NCI-H2196 (cell line): ENCODE data around the gene CBX8.

ENCODE experiments used
- DNase-seq: peaks from one replicate; lab custom pipeline; 2025; ENCODE audit not compliant: unreplicated experiment; lab: John Stamatoyannopoulos, UW

CBX8 gene

GRCh38 chr17:79795795-79796443 lies 958 bp downstream of the CBX8 start:
- DNase-seq, result no peak

DNA sequence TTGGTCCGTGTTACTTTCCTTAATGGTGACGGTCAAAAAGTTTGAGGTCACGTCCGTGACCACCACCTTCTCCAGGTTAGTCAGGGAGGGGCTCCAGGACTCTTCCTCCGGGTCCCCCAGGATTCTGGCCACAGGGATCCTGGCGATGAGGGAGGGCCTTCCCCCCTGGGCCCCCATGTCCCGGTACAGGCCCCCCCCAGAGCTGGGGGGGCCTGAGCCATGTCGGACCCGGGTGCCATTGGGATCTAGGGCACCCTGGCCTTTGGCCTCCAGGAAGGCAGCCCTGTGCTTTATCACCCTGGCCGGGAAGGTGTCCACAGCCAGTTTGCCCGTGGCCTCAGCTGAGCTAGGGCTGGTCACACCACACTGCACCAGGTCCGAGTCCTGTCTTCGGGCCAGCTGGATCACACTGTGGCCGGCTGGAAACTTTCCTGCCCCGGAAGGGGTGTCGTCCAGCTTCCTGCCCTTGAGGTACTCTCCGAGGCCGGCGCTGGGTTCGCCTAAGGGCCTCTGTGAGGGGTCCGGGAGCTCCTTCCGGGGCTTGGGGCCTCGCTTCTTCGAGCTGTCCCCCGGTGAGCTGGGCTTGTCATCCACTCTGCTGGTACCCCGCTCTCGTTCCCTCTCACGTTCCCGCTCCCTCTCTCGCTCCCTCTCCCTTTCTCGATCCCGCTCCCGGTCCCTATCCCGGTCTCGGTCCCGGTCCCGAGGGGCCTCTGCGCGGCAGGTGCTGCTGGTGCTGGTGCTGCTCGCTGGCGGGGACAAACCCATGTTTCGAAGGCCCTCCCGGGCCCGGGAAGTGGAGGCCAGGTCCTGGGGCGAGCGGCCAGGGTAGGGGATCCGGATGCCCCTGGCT lies 2.0 kb downstream of the CBX8 start:
- DNase-seq, result no peak

GRCh38 chr17:79793924-79794304 lies 3.0 kb downstream of the CBX8 start:
- no peak for DNase-seq

DNA sequence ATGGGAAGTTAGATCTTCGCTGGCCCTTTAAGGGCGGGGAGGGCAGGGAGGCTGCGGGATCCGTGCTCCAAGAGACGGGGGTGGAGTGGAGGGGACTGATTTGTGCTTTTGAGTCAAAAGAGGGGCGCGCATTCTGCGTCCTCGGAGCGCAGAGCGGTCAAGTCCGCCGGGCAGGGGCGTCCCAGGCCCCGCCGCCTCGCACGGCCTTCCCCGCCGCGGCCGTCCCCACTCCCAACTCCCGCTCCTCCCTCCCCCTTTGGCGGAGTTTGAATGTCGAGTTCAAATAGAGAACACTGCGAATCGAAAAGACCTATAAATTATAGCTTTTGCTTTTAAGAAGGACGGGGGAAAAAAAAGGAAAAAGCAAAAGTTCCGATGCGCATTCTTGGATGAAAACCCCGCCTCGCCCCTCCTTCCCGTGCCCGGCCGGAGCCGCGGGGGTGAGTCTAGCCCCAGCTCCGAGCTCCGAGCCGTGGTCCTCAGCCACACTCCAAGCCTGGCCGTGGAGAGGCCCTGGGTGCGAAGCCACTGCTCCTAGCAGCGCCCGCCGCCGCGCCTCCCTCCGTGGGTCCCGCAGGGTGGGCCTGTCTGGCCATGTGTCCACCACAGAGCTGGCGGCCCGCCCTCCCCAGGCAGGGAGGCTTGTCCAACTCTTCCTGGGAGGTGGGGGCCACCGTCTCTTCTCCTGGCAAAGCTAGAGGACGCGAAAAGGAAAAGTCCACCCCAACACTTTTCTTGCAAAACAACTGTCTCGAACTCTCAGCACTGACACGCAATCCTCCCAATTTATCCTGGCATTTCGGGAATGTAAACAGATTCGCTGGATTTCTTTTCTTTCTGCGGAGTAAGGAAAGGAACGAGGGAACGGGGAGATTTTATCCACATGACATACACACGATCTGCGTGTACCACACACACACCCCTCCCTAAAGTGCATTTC lies 3.6 kb downstream of the CBX8 start:
- no peak for DNase-seq

DNA sequence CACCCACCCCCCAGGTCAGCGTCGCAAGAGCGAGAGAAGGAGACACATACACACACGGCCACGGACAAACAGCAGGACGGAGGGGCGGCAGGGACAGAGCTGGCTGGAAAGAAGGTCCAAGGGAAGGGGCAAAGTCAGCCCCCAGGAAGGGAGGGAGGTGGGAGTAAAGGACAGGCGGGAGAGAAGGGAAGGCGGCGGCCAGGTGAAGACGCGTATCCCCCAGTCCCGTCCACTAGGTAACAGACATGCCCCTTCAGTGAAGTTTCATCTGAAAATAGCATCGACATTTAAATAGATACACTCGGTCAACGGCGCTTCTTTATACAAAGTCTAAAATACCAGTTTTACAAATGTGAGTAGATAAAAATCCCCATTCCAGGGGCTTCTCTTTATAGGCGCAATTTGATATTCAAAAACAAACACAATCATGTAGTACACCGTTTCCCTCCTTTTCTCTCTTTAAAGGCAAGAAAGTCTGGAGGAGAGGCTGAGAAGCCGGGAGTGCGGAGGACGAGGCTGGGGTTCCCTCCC lies 4.5 kb downstream of the CBX8 start:
- no peak for DNase-seq

- no peak for DNase-seq
Observed at GRCh38 chr17:79791735-79792161, 5.1 kb downstream of the CBX8 start.

GRCh38 chr17:79790805-79791734 lies 5.8 kb downstream of the CBX8 start:
- DNase-seq, result no peak

DNA sequence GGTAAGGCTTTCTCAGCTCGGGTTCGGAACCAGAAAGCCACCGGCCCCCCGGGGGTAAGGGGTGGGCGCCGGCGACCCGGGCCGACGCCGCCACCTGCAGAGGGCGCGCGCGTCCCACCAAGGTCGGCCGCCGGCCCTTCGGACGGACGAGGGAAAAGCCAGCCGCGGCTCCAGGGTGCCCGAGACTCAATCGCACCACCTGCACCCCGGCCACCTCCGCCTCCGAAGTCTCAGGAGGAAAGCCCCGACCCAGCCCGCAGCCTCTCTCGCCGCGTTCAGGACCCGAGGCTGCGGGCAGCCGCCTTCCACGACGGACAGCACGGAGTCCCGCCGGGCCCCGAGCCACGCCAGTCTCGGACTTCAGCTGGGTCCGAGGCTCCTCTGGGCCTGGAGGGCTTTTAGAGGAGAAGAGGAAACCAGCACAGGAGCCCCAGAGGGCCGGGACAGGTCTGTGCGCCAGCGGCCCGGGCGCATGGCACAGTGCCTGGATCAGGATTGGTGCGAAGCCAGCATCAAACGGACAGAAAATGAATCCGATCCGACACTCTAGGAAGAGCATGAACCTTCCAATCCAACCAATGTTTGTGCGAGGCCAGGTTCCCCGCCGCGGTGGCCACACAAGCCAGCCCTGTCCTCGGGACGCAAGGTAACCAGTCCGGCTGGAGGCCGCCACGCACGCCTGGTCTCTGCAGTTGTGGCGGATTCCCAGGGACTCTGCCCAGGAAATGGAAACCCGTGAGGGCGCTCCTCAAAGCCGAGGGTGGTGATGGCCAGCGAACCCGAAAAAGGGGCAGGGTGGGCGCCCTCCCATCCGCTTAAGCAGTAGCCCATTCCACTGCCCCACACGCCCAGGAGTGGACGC lies 6.7 kb downstream of the CBX8 start:
- DNase-seq, result peak; percentile 54

DNA sequence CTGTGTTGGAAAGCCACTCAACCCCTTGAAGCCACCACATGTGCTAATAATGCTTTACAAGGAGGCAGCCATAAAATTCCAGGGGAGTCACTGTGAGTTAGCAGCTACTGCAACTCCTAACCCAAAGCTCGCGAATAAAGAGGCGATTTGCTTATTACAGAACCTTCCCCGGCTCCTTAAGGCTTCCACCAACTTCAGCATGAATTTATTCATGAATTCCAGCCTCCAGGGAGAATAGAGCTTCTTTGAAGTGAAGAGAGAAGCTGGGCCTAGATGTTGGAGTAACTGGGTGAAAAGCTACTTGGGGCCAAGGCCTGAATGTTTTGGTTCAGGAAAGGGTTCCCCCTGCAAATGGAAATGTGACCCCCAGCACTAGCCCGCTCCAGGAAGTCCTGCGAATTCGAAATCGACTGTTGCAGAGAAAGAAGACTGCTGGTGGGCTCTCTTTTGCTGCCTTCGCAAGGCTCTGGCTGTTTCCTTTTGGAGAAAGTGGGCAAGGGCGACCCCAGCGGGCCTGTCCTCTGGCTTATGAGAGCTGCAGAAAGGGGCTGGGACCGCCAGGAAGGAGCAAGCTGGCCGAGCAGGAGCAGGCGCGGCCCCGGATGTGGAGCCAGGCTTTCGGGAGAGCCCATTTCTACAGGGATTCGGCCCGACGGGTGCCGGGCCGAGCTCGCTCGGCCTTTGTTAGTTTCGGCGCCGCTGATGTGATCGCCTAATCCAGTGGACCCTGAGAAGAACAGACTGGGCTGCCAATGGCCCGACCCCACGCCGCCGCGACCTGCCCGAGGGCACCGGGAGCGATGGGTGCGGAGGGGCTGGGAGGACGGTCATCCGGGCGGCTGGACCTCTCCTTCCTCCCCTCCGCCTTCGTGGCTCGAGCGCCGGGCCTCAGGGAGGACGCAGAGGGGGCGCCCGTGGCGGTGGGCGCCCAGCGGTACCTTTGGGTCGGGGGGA lies 7.6 kb downstream of the CBX8 start:
- DNase-seq, result no peak

- no peak for DNase-seq
Observed at GRCh38 chr17:79788455-79788854, 8.4 kb downstream of the CBX8 start.

- DNase-seq, result no peak
Observed at GRCh38 chr17:79786930-79787643, 9.8 kb downstream of the CBX8 start.

- DNase-seq, result no peak
Observed at GRCh38 chr17:79785900-79786810, 10.7 kb downstream of the CBX8 start.

GRCh38 chr17:79785017-79785899 lies 11.6 kb downstream of the CBX8 start:
- DNase-seq, result no peak

DNA sequence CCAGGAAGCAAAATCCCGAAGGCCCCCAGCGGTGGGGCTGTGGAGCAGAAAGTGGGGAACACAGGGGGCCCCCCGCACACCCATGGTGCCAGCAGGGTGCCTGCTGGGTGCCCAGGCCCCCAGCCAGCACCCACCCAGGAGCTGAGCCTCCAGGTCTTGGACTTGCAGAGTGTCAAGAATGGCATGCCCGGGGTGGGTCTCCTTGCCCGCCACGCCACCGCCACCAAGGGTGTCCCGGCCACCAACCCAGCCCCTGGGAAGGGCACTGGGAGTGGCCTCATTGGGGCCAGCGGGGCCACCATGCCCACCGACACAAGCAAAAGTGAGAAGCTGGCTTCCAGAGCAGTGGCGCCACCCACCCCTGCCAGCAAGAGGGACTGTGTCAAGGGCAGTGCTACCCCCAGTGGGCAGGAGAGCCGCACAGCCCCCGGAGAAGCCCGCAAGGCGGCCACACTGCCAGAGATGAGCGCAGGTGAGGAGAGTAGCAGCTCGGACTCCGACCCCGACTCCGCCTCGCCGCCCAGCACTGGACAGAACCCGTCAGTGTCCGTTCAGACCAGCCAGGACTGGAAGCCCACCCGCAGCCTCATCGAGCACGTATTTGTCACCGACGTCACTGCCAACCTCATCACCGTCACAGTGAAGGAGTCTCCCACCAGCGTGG lies 12.4 kb downstream of the CBX8 start:
- no peak for DNase-seq

DNA sequence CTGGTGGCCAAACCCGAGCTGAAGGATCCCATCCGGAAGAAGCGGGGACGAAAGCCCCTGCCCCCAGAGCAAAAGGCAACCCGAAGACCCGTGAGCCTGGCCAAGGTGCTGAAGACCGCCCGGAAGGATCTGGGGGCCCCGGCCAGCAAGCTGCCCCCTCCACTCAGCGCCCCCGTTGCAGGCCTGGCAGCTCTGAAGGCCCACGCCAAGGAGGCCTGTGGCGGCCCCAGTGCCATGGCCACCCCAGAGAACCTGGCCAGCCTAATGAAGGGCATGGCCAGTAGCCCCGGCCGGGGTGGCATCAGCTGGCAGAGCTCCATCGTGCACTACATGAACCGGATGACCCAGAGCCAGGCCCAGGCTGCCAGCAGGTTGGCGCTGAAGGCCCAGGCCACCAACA lies 13.0 kb downstream of the CBX8 start:
- DNase-seq, result no peak
